HG03095 (cell line): ENCODE measurements around the gene GID8.

ENCODE experiments used
- ATAC-seq: cut with Tn5 transposase; IDR thresholded peaks from one replicate; pipeline ENCODE4 v1.9.1; 2021; ENCODE audit warnings: moderate library complexity; ENCODE audit not compliant: unreplicated experiment

The GID8 gene

DNA sequence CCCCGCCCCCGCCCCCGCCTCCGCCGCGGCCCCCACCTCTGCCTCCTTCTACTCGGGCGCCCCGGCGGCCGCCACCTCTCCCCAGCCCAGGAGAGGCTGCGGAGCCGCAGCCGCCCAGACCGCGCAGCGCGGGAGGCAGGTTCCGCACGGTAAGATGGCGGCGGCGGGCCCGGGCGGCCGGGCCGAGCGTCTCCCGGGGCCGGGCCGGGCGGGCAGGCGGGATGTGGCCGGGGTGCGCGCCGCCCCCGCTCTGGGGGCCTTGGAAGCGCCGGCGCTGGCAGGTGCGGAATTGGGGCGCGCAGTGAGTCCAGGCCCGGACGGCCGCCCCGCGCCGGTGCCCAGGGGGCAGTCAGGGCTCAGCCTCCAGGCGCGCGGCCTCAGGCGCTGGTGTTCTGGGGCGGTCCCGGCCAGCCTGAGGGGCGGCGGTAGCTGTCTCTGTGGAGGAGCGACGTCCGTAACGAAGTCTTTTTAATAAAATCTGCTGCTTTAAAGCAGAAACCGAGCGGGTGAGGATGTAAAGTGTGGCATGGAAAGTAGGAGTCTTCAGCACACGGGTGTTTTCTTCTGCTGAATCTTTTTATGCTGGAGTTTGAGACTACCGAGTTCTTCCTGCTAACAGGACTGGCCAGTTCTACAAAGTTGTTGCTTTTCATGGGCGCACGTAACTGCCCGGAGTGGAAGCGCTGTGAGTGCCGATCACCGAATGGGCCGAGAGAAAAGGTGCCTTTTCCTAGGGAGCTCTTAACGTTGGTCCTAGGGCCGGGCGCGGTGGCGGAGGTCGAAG lies at the start of gene GID8:
Gene GID8 (plus strand): TSS at position 43 of the 784 bp plus-strand sequence. CDS start 3,356 bp downstream, outside the sequence.
- ATAC-seq = peak; percentile 43

DNA sequence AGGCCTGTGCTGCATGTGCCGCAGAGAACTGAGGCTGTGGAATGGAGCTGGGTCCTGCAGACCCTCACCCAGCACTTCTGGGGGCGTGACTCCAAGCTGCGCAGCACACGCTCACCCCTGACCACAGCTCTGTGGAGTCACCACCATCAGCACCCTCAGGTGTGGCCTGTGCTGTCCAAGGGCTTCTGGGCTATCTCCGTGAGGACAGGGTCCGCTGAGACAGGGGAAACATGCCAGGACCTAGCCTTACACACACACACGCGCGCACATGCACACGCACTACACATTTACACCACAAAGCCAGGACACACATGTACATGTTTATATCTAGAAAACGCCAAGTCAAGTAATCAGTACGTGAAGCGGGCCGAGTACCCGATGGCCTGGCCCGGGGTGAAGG lies 49.5 kb upstream of the GID8 start:
- ATAC-seq = no peak

DNA sequence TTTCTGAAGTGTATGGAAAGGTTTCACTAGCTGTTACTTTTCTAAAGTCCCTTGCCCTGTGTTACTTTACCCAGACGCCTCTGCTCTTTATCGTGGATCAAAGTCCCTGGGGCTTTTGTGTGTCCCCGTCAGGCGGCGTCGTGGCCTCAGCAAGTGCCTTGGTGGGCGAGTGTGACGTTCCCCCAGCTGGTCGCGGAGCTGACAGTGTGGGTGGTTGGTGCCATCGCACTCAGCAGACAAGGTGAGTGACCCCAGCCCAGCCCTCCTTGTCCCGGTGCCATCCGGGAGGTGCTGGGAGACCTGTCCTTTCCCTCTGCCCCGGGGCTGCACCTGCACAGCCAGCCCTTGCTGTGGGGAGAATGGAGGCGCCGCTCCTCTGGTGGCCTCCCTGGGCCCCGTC lies 49.0 kb upstream of the GID8 start:
- no peak for ATAC-seq

DNA sequence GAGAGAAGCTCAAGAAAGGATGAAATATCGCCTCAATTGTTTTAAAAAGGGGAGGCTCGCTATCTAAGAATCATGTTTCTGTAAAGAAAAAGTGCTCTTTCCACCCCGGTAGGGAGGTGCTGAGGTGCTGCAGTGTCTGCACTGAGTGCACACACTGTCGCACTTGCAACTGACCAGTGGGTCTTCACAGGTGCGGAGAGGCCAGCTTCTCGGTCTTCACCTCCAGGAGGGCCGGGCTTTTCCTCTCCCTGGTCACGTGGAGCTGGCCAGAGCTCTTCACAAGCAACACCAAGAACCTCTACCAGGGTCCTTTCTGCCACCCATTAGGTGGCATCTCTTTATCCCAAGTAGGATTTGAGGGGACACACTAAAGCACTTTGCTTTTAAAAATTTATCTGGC lies 48.5 kb upstream of the GID8 start:
- ATAC-seq = no peak

DNA sequence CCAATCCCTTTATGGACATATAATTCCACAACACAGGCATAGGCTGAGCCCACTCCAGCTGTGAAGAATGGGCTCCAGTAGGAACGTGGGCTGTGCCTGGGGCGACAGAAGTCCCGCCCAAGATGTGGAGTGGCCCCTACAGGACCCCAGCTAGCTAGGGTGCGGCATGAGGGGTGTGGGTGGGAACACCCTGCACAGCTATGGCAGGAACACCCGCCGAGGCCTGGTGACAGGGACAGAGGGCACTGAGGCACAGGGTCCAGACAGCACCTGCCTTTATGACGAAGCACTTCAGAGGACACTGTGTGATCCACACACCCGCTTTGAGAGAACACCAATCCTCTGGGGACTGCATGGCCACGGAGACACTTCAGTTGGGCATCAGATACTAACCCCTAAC lies 48.1 kb upstream of the GID8 start:
- ATAC-seq = no peak

DNA sequence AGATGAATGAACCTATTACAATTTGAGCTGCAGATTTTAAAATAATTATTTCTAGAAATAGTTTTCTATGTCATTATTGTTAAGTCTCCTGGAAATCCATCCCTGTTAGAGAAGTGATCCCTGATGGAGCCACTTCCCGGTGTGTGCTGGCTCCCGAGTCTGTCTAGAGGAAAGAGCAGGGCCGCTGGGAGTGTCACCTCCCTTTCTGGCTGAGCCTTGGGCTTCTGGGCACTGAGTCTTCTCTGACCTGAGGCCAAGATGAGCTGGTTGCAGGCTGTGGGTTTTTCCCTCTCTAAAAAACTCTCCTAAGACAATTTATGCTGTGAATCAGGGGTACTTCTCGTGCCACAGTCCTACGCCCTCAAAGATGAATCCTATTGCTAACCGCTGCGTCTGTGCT lies 47.5 kb upstream of the GID8 start:
- no peak for ATAC-seq

DNA sequence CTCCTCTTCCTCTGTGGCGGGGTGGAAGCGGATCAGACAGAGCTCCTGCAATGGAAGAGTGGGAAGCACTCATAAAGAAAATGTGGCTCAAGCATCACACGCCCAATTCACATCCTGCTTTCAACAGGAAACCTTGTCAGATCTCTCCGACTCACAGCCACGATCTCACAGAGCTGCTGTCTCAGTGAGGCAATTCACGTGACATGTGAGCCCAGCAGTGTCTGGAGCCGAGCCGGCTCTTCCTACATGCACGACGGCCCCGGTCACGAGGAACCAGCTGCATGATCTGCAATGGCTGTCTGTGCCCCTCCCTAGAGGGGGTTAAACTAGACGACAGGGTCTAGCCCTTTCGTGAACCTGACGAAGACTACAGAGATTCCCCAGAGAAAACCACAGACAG lies 46.8 kb upstream of the GID8 start:
- no peak for ATAC-seq

DNA sequence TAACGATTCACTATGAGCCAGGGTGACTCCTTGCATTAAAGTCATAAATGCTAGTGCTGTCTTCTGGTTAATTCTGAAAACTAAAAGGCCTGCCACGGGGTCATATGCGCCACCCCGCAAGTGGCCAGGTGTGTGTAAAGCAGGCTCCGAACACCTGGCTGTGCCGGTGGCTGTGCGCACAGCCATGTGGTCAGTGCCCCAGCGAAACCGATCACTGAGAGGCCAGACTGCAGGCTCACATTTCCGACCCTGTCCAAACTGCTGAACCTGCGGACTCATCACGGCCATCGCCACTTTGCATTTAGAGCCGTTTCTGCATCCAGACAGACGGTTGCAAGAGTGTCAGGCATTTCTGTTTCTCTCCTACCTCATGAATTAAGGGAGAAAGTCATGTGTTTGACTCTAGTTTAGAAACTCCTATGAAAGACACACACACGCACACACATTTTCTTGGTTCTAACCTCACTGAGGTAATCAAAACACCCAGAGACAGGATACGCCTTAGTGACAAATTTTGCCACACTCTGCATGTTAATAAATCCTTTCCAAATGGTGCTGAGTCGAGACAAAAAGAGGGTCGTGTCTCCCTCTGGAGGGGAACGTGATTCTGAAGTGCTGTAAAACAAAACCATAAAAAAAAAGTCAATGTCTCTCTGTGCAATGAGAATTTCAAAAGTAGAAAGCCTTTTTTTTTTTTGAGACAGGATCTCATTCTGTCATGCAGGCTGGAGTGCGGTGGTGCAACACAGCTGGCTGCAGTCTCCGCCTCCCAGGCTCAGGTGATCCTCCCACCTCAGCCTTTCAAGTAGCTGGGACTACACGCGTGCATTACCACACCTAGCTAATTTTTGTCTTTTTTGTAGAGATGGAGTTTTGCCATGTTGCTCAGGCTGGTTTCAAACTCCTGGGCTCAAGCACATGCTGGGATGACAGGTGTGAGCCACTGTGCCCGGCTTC lies 45.3 kb upstream of the GID8 start:
- no peak for ATAC-seq

DNA sequence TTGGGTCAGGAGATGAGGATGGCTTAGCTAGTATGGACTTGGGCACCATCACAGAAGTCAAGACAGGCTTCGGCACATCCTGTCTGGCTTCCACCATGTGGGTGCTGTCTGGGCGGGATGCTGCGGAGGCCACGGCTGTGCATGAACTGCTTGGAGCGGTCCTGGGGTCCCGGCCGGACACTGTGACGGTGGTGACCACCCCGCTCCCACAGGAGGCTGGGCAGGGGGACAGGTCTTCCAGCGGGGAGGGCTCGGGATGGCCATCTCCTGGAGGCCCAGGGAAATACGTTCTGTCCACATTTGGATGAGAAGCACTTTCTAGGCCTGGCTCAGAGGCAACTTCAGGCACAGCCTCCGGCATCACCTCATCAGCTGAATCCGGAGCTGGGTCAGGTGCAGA lies 44.2 kb upstream of the GID8 start:
- ATAC-seq = no peak

DNA sequence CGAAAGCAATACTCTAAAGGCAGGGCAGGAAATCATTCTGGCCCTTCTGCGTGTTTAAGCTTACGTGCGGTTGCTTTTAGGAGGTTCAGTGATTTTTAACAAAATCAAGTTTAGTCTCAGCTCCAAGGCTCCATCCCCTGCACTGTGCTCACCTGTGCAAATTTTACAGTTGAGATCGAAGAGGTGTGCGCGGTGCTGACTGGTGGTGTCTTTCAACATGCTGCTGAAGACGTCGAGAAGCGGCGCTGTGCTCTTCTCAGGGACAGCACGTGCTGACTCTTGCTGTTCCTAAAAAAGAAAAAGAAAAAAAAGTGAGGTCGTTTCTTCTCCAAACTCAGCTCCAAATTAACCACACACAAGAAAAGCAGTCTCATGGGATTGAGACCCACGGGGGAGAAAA lies 43.7 kb upstream of the GID8 start:
- no peak for ATAC-seq

DNA sequence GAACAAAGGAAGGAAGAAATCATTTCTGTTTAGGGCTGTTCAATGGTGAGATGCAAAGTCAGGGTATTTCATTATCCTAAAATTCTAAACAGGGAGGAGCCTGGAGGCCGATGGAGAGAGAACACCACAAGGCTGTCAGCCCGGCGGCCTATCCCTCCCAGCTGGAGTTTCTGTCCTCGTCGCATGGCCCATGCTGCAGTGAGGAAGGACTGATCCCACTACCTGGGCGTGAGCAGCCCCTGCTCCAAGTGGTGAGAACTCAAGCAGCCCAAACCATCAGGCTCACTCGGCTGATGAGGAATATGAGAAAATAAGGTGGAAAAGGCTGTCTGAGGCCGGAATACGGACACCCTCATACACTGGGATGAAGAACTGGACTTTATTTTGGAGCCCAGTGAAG lies 42.4 kb upstream of the GID8 start:
- ATAC-seq = no peak

DNA sequence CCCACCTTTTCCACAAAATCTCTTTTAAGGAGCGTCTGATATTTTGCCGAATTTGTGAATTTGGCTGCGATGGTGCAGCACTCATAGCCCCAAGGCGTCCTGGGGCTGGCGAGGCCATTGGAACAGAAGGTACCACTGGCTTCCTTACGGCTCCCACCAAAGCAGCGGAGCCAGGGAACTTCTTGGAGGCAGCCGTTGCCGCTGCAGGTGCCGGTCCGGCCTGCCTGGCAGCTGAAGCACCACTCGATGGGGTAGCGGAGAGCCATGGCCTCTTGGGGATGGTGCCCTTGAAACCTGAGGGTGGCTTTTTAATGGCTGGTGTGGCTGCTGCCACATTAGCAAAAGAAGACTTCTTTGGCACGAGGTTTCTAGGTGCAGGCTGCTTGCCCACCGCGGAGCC lies 41.4 kb upstream of the GID8 start:
- ATAC-seq = no peak

DNA sequence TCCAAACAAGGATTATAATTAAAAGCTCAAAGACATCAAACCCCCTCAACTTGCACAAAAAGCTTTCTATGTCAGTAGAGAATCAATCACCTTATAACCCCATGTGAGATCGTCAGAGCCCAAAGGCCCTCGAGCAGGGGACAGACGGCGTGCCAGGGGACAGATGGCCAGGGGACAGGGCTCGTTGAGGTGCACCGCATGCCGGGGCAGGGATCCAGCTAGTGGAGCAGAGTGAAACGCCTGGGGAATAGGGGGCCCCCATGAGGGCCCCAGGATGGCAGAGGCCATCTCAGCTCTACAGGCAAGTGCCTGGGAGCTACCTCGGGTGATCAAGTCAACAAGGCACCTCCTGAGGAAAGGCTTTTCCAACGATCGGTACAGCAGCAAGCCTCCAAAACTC lies 40.3 kb upstream of the GID8 start:
- no peak for ATAC-seq

DNA sequence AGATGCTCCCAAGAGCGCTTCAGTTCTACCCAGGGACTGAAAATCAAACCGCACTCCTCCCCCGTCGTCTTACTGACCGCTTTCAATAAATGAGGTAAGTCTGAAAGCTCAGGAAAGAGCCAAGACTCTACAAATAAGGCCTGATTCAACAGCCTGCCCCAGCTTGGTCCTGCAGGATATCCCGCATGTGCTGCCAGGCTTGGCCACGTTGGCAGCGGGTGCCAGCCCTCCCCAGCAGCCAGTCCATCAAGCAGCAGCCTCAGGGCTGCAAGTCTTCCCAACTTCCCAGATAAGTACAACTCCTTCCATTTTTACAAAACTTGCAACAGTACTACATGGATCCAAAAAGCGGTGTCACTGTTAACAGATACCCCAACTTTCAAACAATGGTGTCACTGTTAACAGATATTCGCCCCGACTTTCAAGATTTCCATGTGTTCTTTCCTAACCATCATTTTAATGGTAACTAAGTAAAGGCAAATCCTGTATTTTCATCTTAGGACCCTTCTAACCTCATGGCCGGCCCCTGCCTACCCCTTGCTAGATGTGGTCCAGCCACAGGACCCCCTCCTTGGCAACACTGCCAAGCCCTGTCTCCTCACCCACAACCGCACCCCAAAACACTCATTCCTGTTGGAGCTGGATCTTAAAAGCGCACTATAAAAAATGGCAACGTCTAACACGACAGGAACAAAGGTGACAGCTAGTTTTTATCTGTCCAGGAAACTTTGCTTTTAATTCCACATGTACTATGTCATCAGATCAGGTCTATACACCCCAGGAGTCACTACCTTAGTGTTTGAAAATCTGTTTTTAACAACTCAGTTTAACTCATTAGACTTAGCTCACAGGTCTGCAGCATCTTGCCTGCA lies 39.6 kb upstream of the GID8 start:
- no peak for ATAC-seq

DNA sequence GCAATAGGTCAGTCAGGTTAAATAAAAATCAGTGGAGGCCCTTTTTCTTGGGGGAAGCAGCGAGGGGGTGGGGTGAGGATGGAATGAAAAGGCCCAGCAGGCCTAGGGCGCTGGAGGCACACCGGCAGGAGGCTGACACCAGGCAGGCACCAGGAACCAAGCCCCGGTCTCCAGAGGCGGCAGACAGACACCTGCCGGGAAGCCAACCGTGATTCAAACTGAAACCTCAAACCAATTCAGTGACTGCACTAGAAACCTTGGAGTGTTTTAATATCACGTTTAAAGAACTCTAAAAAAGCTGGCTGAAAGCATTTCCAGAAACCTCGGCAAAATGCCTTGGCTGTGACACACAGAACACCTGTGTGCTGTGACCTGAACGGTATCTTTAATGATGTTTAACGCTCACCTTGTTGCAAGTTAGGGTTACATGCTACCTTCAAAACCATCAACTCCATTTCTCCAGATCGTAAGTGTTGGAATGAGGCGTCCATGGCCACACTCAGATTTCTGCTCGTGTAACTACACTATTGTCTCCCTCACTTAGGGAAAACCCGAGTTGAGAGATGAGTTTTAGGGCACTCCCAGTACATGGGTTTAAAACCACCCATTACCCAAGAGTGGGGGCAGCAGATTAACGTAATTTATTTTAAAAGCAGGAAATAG lies 38.8 kb upstream of the GID8 start:
- no peak for ATAC-seq

DNA sequence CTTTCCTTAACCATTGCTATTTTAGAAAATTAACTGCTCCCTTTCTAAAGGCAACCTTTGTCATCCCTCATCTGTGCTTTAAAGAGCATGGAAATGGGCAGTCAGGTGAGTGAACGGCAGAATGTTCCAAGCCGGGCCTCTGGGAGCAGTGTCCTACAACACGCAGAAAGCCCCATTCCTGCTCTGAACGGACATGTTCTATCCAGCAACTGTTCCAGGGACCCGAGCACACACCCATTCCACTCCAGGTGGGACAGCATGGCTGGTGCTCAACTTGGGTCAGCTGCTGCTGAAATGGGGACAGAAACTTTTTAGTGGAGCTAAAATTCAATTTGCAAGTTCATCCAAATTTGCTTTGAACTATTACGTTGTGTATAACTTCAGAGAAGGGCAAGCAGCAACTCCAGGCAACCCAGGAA lies 38.3 kb upstream of the GID8 start:
- ATAC-seq = no peak

DNA sequence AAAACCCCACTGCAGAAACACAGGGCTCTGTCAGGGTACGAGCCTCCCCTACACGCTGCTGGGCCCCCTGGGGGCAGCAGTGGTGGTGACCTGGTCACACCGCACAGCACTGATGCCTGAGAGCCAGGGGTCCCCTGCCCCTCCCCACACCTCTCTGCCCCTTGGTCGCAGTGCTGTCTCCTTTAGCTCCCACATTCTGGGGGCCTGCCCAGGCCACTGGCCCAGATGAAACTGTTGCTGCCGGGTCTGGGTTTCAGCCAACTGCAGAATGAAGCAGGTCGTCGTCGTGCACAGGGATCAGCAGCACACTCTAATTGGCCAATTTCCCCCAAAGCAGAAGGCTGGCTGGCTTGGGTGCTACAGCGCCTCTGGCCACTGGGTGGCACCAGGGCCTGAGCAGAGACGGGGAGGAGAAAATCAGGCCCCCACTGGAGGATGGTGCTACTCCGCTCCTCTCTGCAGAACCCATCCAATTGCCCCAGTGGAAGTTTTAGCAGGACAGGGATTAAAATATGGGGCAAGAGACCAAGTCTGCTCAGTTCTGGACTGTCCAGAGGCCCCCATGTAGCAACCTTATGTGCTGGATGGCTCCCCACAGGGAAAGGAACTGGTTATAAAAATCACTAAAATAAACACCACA lies 37.8 kb upstream of the GID8 start:
- peak; percentile 74 for ATAC-seq

DNA sequence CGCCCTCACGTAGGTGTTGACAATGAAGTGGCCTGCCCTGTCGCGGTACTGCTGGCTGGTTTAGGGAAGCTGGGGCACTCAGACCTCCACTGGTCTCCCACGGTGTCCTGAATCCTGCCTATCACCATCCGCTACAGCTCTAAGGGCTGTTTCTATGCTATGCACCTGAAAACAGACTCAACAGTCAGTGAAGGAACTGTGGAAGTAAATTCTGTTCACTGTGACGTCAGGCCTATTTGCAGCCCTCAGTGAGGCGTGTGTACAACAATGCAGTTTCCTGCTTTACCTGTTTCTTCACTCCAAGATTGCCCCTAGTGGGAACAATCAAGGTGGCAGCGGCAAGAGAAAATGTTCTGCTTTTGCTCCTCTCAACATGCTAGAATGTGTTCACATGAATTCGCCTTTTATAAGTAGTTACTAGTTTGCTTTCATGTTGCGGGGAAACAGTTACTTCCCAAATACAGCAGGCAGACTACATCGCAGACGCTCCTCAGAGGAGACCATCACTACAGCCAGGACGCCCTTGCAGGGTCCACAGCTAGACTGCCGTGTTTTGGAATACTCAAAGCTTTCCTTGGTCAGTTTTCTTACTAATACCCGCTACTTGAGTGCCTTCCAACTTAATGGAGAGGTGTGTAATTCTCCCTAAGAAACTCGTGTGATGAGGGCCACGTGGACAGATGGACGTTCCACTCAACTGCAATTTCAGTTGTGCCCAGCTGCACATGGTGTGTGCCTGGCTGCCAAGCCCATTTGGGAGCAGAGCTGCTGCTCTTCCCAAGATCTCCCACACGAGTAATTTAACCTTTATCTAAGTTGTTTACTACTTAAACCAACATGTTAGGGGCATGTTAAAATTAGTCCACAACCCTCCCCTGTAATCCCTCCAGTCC lies 37.0 kb upstream of the GID8 start:
- peak; percentile 16 for ATAC-seq

DNA sequence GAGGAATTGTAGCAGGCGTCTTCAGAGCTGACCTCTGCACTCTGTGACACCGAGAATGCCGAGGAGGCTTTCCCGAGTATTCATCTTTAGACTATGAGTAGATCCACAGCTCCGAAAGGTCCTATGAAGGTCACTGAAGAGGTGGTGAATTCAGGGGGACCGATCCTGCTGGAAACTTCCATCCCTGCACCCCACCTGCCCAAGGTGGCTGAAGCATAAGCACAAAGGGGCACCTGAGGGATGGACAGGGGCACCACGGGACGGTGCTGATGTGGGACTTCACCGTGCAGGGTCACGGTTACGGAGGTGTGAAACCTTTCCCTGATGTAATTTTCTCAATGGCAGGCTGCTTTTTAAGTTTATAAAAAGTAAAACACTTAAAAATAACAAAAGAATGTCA lies 36.1 kb upstream of the GID8 start:
- ATAC-seq = no peak
